ENCODE measurements around the gene DLGAP5.

DLGAP5 gene

DNA sequence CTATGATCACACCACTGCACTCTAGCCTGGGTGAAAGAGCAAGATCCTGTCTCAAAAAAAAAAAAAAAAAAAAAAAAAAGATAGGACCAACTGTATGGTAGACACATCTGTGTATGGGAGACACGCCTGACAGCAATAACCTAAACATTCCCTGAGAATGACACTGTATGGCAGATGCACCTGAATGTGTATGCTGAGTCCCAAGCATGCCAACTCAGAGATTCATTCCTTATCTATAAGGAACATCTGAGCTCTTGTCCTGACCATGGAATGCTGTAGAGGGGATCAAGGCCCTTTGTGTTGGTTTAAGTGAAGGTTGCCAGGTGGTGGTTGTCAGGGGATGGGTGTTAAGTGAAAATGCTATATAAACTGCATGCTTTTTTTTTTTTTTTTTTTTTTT lies 81.5 kb downstream of the DLGAP5 start:
- no peak for DNase-seq (ENCODE audit: low read depth in 2 of 2)

DNA sequence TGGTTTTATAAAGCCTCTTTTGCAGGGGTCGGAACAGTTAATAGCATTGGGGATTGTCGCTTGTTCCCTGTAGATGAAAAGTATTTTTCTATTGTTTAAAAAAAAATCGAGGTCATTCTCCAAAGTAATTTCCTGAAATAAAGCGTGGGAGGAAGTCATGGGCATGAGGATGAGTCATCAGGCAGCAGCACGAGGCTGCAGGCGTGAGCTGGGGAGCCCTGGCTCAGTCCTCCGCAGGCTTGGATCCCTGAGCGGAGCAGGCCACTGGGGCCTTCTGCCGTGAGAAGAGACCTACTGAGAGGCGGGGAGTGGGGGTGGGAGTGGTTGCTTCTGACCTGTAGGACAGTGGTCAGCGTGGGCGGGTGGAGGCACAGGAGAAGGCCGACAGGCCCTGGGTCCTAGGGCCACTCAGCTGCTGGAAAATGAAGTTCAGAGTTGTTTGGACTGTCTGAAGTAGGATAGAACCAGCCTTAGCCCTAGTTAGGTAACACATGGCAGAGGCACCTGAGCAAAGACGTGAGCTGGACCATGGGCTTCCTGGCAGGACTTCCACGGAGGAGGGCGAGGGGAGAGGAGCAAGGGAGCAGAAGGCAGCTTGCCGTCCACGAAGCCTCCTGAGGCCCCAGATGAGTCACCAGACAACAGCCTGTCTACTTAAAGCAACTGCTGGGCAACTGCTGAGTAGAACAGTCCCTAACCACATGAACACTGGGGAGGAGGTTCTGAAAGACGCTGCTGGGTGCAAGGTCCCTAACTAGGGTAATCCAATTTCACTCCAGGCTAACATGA lies 83.4 kb downstream of the DLGAP5 start:
- no peak for DNase-seq (ENCODE audit: low read depth in 2 of 2)

DNA sequence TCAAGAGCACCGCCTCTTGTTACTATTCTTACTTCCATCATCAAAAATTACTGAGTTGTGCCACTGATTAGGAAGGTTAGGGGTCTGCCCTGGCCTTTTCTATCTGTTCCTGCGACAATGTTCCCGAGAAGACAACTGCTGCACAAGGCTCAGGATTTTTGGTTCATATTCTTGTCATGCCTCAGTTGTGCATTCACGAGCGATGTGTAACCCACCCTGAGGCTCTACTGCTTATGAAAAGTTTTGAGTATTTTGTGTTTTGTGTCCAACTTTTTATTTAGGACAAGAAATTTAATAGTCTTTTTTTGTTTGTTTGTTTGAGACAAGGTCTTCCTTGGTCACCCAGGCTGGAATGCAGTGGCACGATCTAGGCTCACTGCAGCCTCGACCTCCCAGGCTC lies 85.4 kb downstream of the DLGAP5 start:
- no peak for DNase-seq (ENCODE audit: low read depth in 2 of 2)

DNA sequence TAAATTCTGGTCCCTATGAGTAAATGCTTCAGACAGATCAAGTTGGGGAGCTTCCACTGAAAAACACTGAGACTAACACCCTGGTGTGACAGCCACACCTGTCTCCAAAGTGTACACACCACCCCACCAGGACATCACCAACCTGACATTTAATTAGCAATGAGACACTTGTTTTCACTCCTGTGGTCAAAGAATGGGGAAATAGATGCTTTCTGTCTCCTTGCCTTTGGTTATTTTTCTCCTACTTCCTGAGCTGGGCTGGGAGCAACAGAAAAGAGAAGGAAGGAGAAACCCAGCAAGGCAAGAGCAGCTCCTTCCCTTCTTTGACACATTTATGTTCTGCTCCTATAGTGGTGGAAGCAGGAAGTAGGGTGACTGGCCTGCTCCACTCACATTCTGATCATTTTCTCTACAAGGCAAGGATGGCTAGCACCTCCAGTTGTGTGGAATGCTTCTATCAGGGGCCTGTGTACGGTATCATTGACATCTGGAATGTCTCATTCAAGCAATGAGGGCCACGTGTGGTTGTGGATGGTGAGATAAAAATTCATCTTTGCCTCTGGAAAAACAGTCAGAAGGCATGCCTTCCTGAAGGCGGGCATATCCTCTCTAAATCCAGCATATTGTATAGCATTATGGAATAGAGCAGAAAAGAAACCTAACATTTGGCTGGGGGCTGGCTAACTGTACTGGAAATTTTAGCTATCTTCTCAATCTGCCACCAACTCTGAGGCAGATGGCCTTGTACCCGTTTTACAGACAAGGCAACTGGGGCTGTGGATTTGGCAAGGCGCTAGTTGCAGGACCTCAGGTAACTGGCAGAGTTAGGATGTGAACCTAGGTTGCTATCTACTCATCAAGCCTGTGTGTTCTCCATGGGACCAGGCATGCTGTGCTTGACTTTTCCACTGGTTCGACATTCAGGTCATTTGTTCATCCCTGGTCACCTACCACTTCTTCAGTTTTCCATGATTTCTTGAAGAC lies 87.1 kb downstream of the DLGAP5 start:
- no peak for DNase-seq (ENCODE audit: low read depth in 2 of 2)

DNA sequence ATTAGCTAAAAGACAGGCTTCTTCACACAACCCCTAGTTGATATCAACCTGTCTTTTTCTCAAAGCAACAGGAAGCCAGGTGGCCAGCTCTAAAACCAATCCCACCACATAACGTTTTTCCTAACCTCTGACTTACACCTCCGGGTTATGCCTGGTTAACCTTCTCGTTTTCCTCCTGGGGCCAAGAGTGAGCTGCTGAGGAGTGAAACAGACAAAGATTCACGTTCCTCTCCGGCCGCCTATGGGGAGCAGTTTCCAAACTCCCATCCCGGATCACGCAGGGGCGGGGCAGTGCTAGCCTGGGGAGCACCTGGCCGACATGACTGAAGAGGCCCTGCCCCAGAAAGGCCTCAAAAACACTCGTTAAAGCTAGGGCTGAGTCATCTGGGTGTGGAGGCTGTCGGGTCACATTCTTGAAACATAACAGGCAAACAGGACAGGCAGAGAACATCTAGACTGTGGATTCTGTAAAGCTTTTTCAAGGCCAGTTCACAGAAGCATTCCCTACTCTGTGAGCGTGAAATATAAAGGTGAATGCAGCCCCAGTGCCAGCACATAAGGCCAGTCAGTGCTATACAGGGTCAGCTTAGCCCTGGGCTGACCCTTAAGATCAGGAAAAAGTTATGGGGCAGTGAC lies 88.3 kb downstream of the DLGAP5 start:
- peak in 1 of 2 donors; percentile 42 for DNase-seq (ENCODE audit: low read depth in 2 of 2)

DNA sequence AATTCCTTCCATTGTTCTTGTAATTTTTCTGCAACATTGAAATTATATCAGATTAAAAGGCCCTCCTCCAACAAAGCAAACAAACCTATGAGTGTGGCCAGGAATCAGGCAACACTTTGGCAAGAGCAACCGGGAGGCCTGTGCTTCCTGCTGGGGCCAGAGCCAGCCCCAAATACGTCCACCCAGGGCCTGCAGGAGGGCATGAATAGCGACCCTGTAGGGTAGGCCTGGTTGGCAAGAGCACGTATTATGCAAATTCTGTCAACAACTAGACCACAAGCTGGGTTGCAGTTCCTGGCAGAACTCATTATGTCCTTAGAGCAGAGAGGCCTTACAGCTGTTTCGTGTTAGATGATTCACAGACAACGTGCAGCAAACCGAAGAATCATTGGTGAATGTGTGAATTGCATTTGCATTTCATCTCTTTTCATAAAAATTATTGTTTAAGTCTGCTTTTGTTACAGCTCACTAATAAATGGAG lies 89.2 kb downstream of the DLGAP5 start:
- no peak for DNase-seq (ENCODE audit: low read depth in 2 of 2)

DNA sequence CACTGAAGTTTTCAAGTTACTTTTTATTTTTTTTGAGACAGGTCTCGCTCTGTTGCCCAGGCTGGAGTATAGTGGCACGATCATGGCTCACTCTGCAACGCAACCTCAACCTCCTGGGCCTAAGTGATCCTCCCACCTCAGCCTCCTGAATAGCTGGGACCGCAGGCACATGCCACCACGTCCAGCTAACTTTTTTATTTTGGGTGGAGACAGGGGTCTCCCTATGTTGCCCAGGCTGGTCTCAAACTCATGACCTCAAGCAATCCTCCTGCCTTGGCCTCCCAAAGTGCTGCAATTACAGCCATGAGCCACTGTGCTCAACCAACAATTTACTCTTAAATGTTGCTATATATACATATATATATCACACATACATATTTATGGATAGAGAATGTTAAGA lies 89.7 kb downstream of the DLGAP5 start:
- no peak for DNase-seq (ENCODE audit: low read depth in 2 of 2)

DNA sequence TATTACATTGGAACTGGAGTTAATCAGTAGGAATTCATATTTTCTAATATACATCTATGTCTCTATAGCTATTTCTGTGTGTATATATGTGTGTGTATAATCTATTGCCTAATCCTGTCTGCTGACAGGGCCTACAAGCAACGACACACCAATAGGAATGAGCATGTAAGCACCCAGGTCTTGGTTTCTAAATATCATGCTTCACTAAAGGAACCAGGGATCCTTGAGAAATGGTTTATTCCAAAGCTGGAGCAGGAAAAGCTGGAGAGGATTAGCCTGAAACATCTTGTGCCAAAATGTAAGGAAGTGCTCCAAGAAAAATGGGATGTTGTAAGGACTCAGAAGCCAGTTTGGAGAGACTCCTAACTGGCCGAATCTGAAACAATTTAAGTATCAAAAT lies 91.6 kb downstream of the DLGAP5 start:
- no peak for DNase-seq (ENCODE audit: low read depth in 2 of 2)

DNA sequence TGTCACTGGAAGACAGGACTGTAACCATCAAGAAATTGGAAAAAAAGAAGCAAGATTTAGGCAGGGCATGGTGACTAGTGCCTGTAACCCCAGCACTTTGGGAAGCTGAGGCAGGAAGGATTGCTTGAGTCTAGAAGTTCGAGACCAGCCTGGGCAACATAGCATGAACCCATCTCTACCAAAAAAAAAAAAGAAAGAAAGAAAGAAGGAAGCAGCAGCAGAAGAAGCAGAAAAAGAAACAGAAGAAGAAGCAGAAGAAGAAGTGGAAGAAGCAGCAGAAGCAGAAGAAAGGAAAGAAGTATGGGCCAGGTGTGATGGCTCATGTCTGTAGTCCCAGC lies 92.9 kb downstream of the DLGAP5 start:
- DNase-seq (ENCODE audit: low read depth in 2 of 2), result no peak

Measured in stimulated activated CD8-positive, alpha-beta memory T cell treated with anti-CD3 and anti-CD28 coated beads, Interleukin-2, amount 100 ng/mL, for 48 hours (primary cell).